GM13977 (cell line): ENCODE data around the gene MARS1.

Experiments
- DNase-seq: peaks from one replicate; pipeline ENCODE4 v3.0.0; 2012; ENCODE audit warnings: low spot score
- CTCF ChIP-seq: IDR thresholded peaks from 2 replicates; pipeline ENCODE4 v1.5.1; 2012; ENCODE audit warnings: mild to moderate bottlenecking, control low read depth; ENCODE audit not compliant: insufficient read depth; ENCODE audit errors: extremely low read depth, missing control alignments
- in situ Hi-C: fragments of 300-500 bp; cut with MboI; formaldehyde crosslinking; loops from one replicate; pipeline ENCODE4 v1.12.0; 2022; ENCODE audit warnings: low sequenced_read_pairs, low pct_unique_long_range_greater_than_20kb, mixed read lengths, inconsistent platforms; ENCODE audit not compliant: unreplicated experiment

MARS1 gene

GRCh38 chr12:57472391-57472790 is 15.5 kb upstream of the MARS1 start:
- in situ Hi-C loops = no loop called here
- TF ChIP-seq CTCF = no peak
- no peak for DNase-seq

- in situ Hi-C loops = no loop called here
- TF ChIP-seq CTCF = no peak
Observed at GRCh38 chr12:57473392-57473791, 14.5 kb upstream of the MARS1 start.

DNA sequence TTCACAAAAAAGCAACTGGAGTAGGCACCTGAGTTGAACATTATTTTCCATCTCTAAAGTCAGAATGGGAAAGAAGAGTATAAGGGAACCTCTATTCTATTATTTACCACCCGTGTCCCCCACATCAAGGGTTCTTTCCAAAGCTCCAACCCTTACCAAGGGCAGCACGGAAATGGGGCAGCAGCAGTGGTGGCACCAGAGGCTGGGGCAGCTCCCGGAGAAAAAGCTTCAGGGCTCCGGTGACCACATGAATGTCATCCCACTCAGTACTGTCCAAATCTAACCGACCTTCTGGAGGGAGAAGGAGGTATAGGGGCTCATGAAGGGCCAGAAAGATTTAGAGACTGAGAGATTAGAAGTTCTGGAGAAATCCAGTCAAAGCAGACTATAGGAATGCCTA is 14.0 kb upstream of the MARS1 start:
- TF ChIP-seq CTCF = no peak
- no peak for DNase-seq
- in situ Hi-C loops = no loop called here

More at GRCh38 chr12:57473392-57473791, 14.5 kb upstream of the MARS1 start:
- no peak for DNase-seq

DNA sequence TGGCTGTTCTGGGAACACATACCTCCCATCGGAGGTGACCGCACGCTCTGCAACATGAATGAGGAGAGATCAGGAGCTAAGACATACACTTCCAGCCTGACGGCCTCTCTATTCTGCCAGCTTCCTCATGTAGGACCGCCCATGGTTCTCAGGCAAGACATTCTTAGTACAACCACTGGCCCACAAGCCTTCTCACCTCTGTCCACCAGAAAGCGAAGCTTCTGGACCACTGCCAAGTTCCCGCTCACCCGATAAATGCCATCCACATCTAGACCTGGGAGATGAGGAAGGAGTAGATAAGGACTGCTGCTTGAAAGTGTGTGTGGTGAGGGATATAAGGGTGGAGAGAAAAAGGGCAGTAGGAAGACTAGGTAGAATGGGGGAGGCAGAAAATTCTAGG is 13.4 kb upstream of the MARS1 start:
- in situ Hi-C loops = no loop called here
- no peak for TF ChIP-seq CTCF
- DNase-seq = no peak

DNA sequence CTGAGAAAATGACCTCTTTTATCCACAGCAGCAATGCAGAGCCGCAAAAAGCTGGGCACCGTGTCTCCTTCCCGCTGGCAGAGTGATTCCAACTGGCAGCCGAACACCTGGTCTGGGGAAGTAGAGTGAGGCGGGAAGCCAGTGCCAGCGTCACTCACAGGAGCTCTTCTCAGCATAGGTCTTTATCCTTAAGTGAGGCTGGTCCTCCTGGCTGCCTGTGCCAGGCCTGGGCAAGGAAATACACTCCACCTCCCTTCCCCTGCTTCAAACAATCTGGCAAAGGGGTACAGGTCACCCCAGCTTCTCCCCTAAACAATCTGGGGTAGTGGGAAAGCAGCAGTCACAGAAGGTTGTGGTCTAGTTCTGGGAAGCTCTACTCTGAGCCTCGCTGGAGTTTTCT is 13.0 kb upstream of the MARS1 start:
- in situ Hi-C loops = no loop called here
- TF ChIP-seq CTCF = no peak
- no peak for DNase-seq

DNA sequence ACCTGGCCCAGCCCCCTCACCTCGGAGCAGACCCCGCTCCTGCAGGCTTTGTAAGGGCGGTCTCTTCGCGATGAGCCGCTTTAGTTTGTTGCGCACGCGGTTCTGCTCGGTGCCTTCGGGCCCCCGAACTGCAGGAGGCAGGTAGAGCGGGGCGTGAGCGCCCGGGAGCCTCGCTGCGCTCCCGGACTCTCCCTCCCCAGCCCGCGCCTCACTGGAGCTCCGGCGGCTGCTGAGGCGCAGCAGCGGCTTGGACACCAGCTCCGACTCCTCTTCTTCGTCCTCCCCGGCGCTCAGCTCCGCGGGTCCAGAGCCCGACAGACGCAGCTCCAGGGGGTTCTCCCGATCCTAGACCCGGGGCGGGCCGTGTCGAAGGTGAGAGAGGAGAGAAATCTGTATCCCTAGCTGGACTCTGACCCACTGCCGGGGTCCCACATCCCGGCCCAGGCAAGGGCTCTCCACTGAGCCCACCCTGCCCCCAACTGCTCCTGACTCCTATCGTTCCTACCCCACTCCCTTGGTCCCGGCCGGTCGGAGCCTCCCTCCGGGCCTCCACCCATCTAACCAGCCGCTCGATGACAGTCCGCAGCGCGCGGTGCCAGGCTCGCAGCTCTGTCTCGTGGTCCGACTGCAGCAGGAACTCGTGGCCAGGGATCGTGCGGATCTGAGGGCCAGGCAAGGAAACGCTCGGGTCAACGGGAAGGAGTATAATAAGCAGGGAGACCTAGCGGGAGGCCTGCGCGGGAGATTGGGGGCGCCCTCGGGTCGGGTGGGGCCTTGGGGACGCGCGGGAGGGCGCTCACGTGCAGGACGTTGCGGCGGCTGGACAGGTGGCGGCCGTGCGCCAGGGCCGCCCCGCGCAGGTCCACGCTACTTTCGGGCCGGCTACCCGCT is 12.4 kb upstream of the MARS1 start:
- DNase-seq = no peak
- in situ Hi-C loops = no loop called here
- TF ChIP-seq CTCF = no peak
